Measurements from ENCODE around the gene INSYN1. TPM values are rescaled to one million over a fixed set of nuclear protein-coding genes. Genes with fewer than 3 reads are reported as not detected.

Gene INSYN1
- polyA plus RNA-seq, 1 donor from 2014 or later: 21.3 TPM

- no peaks in the 10 kb centered on the region for H4K20me1 ChIP-seq (ENCODE audit: insufficient read depth)
- H2AFZ ChIP-seq (ENCODE audit: low read depth, low read length): no peak overlapping the region
- H3F3A ChIP-seq (ENCODE audit: insufficient read depth, low read length, poor library complexity, severe bottlenecking): no peaks in the 10 kb centered on the region
- H3K9ac ChIP-seq (ENCODE audit: low read length): no peak overlapping the region
- H3K27me3 ChIP-seq (ENCODE audit: insufficient read depth, low read depth, low read length): no peaks in the 10 kb centered on the region
- H3K4me2 ChIP-seq (ENCODE audit: low read length): no peak overlapping the region
- H3K9me2 ChIP-seq (ENCODE audit: insufficient read depth, low read length): no peaks in the 10 kb centered on the region
- H3K79me2 ChIP-seq (replicated peaks; ENCODE audit: insufficient read depth, low read length): no peaks in the 10 kb centered on the region
- no peaks in the 10 kb centered on the region for H3K36me3 ChIP-seq (ENCODE audit: insufficient read depth, low read length)
- no peak overlapping the region for H3K4me3 ChIP-seq (ENCODE audit: low read length)
- no peak overlapping the region for H3K27ac ChIP-seq (ENCODE audit: low read length)
- TF ChIP-seq, protein P1, sequence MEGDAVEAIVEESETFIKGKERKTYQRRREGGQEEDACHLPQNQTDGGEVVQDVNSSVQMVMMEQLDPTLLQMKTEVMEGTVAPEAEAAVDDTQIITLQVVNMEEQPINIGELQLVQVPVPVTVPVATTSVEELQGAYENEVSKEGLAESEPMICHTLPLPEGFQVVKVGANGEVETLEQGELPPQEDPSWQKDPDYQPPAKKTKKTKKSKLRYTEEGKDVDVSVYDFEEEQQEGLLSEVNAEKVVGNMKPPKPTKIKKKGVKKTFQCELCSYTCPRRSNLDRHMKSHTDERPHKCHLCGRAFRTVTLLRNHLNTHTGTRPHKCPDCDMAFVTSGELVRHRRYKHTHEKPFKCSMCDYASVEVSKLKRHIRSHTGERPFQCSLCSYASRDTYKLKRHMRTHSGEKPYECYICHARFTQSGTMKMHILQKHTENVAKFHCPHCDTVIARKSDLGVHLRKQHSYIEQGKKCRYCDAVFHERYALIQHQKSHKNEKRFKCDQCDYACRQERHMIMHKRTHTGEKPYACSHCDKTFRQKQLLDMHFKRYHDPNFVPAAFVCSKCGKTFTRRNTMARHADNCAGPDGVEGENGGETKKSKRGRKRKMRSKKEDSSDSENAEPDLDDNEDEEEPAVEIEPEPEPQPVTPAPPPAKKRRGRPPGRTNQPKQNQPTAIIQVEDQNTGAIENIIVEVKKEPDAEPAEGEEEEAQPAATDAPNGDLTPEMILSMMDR (IDR thresholded peaks at IDR 0.05; ENCODE audit: poor library complexity, severe bottlenecking): no peak
- no peak for TF ChIP-seq TAF1 (IDR thresholded peaks at IDR 0.05; ENCODE audit: low read depth)
- TF ChIP-seq REST (IDR thresholded peaks at IDR 0.05; ENCODE audit: borderline replicate concordance): no peak
- TF ChIP-seq POLR2AphosphoS5 (IDR thresholded peaks at IDR 0.05): no peak
- TF ChIP-seq RAD21 (conservative IDR thresholded peaks at IDR 0.05): no peak
- no peak for TF ChIP-seq SMC3 (conservative IDR thresholded peaks at IDR 0.05; ENCODE audit: poor library complexity)
- no peak for TF ChIP-seq EP300 (conservative IDR thresholded peaks at IDR 0.05; ENCODE audit: poor library complexity, severe bottlenecking)
- no peak for TF ChIP-seq MXI1 (conservative IDR thresholded peaks at IDR 0.05; ENCODE audit: poor library complexity, severe bottlenecking)
- no peak for TF ChIP-seq EZH2 (IDR thresholded peaks at IDR 0.05; ENCODE audit: borderline replicate concordance, insufficient read depth, low read length, poor library complexity, severe bottlenecking)
- no peaks in the 10 kb centered on the region for H3K9me3 ChIP-seq (ENCODE audit: low read length)
Observed at GRCh38 chr15:73760330-73761329, 7.5 kb upstream of the INSYN1 start.

GRCh38 chr15:73758461-73758860 is 5.3 kb upstream of the INSYN1 start:
- Histone ChIP-seq H4K20me1 (ENCODE audit: insufficient read depth) (no peaks in the 10 kb centered on the region), H3K9me2 (ENCODE audit: insufficient read depth, low read length) (no peaks in the 10 kb centered on the region), H2AFZ (ENCODE audit: low read depth, low read length) (no peak overlapping the region), H3K4me2 (ENCODE audit: low read length) (no peak overlapping the region), H3K9me3 (ENCODE audit: low read length) (no peaks in the 10 kb centered on the region), H3K4me3 (ENCODE audit: low read length) (no peak overlapping the region), H3K79me2 (replicated peaks; ENCODE audit: insufficient read depth, low read length) (no peaks in the 10 kb centered on the region), H3K9ac (ENCODE audit: low read length) (no peak overlapping the region), H3F3A (ENCODE audit: insufficient read depth, low read length, poor library complexity, severe bottlenecking) (no peaks in the 10 kb centered on the region), H3K27ac (ENCODE audit: low read length) (no peak overlapping the region), H3K36me3 (ENCODE audit: insufficient read depth, low read length) (no peaks in the 10 kb centered on the region), H3K27me3 (ENCODE audit: insufficient read depth, low read depth, low read length) (peaks cover 5% of the 10 kb centered on the region)
- TF ChIP-seq REST (IDR thresholded peaks at IDR 0.05; ENCODE audit: borderline replicate concordance) (no peak), SMC3 (conservative IDR thresholded peaks at IDR 0.05; ENCODE audit: poor library complexity) (no peak), RAD21 (conservative IDR thresholded peaks at IDR 0.05) (no peak), EZH2 (IDR thresholded peaks at IDR 0.05; ENCODE audit: borderline replicate concordance, insufficient read depth, low read length, poor library complexity, severe bottlenecking) (no peak), POLR2AphosphoS5 (IDR thresholded peaks at IDR 0.05) (no peak), MXI1 (conservative IDR thresholded peaks at IDR 0.05; ENCODE audit: poor library complexity, severe bottlenecking) (no peak), TAF1 (IDR thresholded peaks at IDR 0.05; ENCODE audit: low read depth) (no peak), EP300 (conservative IDR thresholded peaks at IDR 0.05; ENCODE audit: poor library complexity, severe bottlenecking) (no peak)
- TF ChIP-seq, protein P1 (IDR thresholded peaks at IDR 0.05; ENCODE audit: poor library complexity, severe bottlenecking): no peak

All from neural cell (in vitro differentiated cells).